Peyer's patch (tissue), 4 donors: ENCODE results near the gene ITGA11. TPM values are rescaled to one million over a fixed set of nuclear protein-coding genes. Genes with fewer than 3 reads are reported as not detected.

Source experiments
- DNase-seq, 3 donors: peaks; one replicate each; pipeline ENCODE4 v3.0.0-alpha.2; 2017 to 2019
- H3K27ac ChIP-seq, 4 donors: fragments of 200-600 bp; sonication (generic); one replicate each; pipeline ENCODE4 v1.5.1; 2016 to 2019
- H3K27me3 ChIP-seq, 2 donors: fragments of 200-600 bp; sonication (generic); one replicate each; pipeline ENCODE4 v1.5.1; 2019
- H3K36me3 ChIP-seq, 3 donors: fragments of 200-600 bp; sonication (generic); one replicate each; pipeline ENCODE4 v1.5.1; 2016 to 2019
- H3K4me1 ChIP-seq, 4 donors: fragments of 200-600 bp; sonication (generic); one replicate each; pipeline ENCODE4 v1.5.1; 2016 to 2019
- H3K4me3 ChIP-seq, 4 donors: fragments of 200-600 bp; sonication (generic); 1 replicate in 3 of 4; 2 replicates in 1 of 4; pipeline ENCODE4 v1.5.1; 2016 to 2019; ENCODE audit warnings: mild to moderate bottlenecking in 1 of 4
- H3K9me3 ChIP-seq, 4 donors: fragments of 200-600 bp; sonication (generic); one replicate each; pipeline ENCODE4 v1.5.1; 2016 to 2019; ENCODE audit warnings: mild to moderate bottlenecking in 1 of 4
- CTCF ChIP-seq, 6 experiments: fragments of 450-650 bp in 4 of 6; fragments of 200-600 bp in 2 of 6; sonication (generic) in 1 of 6; IDR thresholded peaks; one replicate each; pipeline ENCODE4 v1.5.1; 2017 to 2019; ENCODE audit warnings: antibody characterized with exemption in 6 of 6, mild to moderate bottlenecking in 3 of 6, moderate library complexity in 1 of 6
- POLR2A ChIP-seq, 2 donors: fragments of 450-650 bp; IDR thresholded peaks; one replicate each; pipeline ENCODE4 v1.5.1; 2017; ENCODE audit warnings: antibody characterized with exemption in 2 of 2, mild to moderate bottlenecking in 2 of 2, moderate library complexity in 2 of 2
- total RNA-seq, 4 donors: library from RNA; depleted of rRNA; stranded (reverse); fragments of >200 nt; gene quantifications; one replicate each; pipeline ENCODE4 v1.1.0, GENCODE V29; 2016

The ITGA11 gene
- total RNA-seq, 4 donors from 2014 or later: 0.88 to 24.8 (median 2.6) TPM

- H3K27me3 ChIP-seq: no peaks in the 10 kb centered on the region
- H3K36me3 ChIP-seq: no peaks in the 10 kb centered on the region
- TF ChIP-seq POLR2A (IDR thresholded peaks at IDR 0.05): no peak
- no peaks in the 10 kb centered on the region for H3K4me1 ChIP-seq
- H3K27ac ChIP-seq: no peak overlapping the region
- no peaks in the 10 kb centered on the region for H3K9me3 ChIP-seq
- no peak overlapping the region for H3K4me3 ChIP-seq
- peak in 2 of 3 donors; percentile 19 to 34 for DNase-seq
These were observed 118.2 kb downstream of the ITGA11 start for GRCh38 chr15:68313501-68314410.

GRCh38 chr15:68312701-68313204 lies 119.2 kb downstream of the ITGA11 start:
- TF ChIP-seq CTCF (IDR thresholded peaks at IDR 0.05) (no peak), POLR2A (IDR thresholded peaks at IDR 0.05) (no peak)
- no peaks in the 10 kb centered on the region for H3K27me3 ChIP-seq
- H3K9me3 ChIP-seq: no peaks in the 10 kb centered on the region
- no peaks in the 10 kb centered on the region for H3K4me1 ChIP-seq
- H3K4me3 ChIP-seq: no peak overlapping the region
- no peaks in the 10 kb centered on the region for H3K36me3 ChIP-seq
- DNase-seq: peak in 2 of 3 donors; percentile 22 to 39
- no peak overlapping the region for H3K27ac ChIP-seq

GRCh38 chr15:68311859-68312557 lies 120.0 kb downstream of the ITGA11 start:
- H3K4me1 ChIP-seq: no peaks in the 10 kb centered on the region
- no peak overlapping the region for H3K4me3 ChIP-seq
- H3K9me3 ChIP-seq: no peaks in the 10 kb centered on the region
- DNase-seq: no peak
- H3K36me3 ChIP-seq: no peaks in the 10 kb centered on the region
- no peaks in the 10 kb centered on the region for H3K27me3 ChIP-seq
- TF ChIP-seq CTCF (IDR thresholded peaks at IDR 0.05) (no peak), POLR2A (IDR thresholded peaks at IDR 0.05) (no peak)
- H3K27ac ChIP-seq: no peak overlapping the region

GRCh38 chr15:68311464-68311835 lies 120.5 kb downstream of the ITGA11 start:
- H3K27me3 ChIP-seq: no peaks in the 10 kb centered on the region
- H3K4me1 ChIP-seq: no peaks in the 10 kb centered on the region
- H3K4me3 ChIP-seq: no peak overlapping the region
- H3K36me3 ChIP-seq: no peaks in the 10 kb centered on the region
- H3K9me3 ChIP-seq: no peaks in the 10 kb centered on the region
- no peak for TF ChIP-seq CTCF (IDR thresholded peaks at IDR 0.05)
- TF ChIP-seq POLR2A (IDR thresholded peaks at IDR 0.05): no peak
- peak in 1 of 3 donors; percentile 18 for DNase-seq
- H3K27ac ChIP-seq: no peak overlapping the region

- no peaks in the 10 kb centered on the region for H3K36me3 ChIP-seq
- no peak overlapping the region for H3K4me3 ChIP-seq
- no peaks in the 10 kb centered on the region for H3K9me3 ChIP-seq
- H3K27me3 ChIP-seq: no peaks in the 10 kb centered on the region
- no peak overlapping the region for H3K27ac ChIP-seq
- DNase-seq: peak in 2 of 3 donors; percentile 25 to 36
- no peaks in the 10 kb centered on the region for H3K4me1 ChIP-seq
- no peak for TF ChIP-seq POLR2A (IDR thresholded peaks at IDR 0.05)
- TF ChIP-seq CTCF (IDR thresholded peaks at IDR 0.05): no peak
These were observed 121.0 kb downstream of the ITGA11 start for GRCh38 chr15:68310804-68311463.
